Central memory CD8-positive, alpha-beta T cell (primary cell): ENCODE measurements around the gene MAPK14.
"Not testable (repeated sequence)": the region's sequence is repeated elsewhere in the genome, so short reads cannot be mapped to it uniquely, and the experiment has no call there.

ENCODE experiments used
- ATAC-seq: fragments of 150-1000 bp; cut with Tn5 transposase; replicated peaks from 2 replicates; pipeline ENCODE4 v1.10.0; 2022; ENCODE audit warnings: mild to moderate bottlenecking, moderate FRiP score, moderate number of reproducible peaks; ENCODE audit not compliant: poor library complexity, severe bottlenecking; ENCODE audit errors: extremely low read depth
- DNase-seq, 2 donors: peaks; one replicate each; pipeline ENCODE4 v3.0.0; 2021; ENCODE audit warnings: low spot score in 2 of 2
- H3K27ac Mint-ChIP-seq: one replicate; pipeline ENCODE4 v1.8.0; 2022; ENCODE audit warnings: low read depth, mild to moderate bottlenecking, moderate library complexity, mixed read lengths
- H3K27me3 Mint-ChIP-seq: one replicate; pipeline ENCODE4 v1.8.0; 2022; ENCODE audit warnings: mixed read lengths
- H3K36me3 Mint-ChIP-seq: one replicate; pipeline ENCODE4 v1.8.0; 2022; ENCODE audit warnings: mild to moderate bottlenecking, moderate library complexity, mixed read lengths; ENCODE audit not compliant: insufficient read depth
- H3K4me1 Mint-ChIP-seq: one replicate; pipeline ENCODE4 v1.8.0; 2022; ENCODE audit warnings: mixed read lengths
- H3K4me3 Mint-ChIP-seq: one replicate; pipeline ENCODE4 v1.8.0; 2022; ENCODE audit warnings: mild to moderate bottlenecking, moderate library complexity, mixed read lengths
- H3K9me3 Mint-ChIP-seq: one replicate; pipeline ENCODE4 v1.8.0; 2022; ENCODE audit warnings: mixed read lengths

MAPK14 gene

GRCh38 chr6:36027501-36028087, at the start of gene MAPK14:
Gene MAPK14, plus strand, starts transcription at chr6:36027808. Its CDS starts 350 bp downstream, at chr6:36028158.
- no peaks in the 10 kb centered on the region for H3K9me3 Mint-ChIP-seq
- H3K4me3 Mint-ChIP-seq: peak within 1 kb of the TSS; percentile 94
- peak; percentile 87 for ATAC-seq
- H3K27me3 Mint-ChIP-seq: peaks cover 11% of the 10 kb centered on the region
- DNase-seq: peak; percentile 93 to 98
- H3K27ac Mint-ChIP-seq: peak within 1 kb of the TSS; percentile 84
- H3K36me3 Mint-ChIP-seq: peaks cover 14% of the 10 kb centered on the region
- H3K4me1 Mint-ChIP-seq: peaks cover 27% of the 10 kb centered on the region

- not testable (repeated sequence) for H3K27ac Mint-ChIP-seq, DNase-seq, H3K4me3 Mint-ChIP-seq, H3K9me3 Mint-ChIP-seq, H3K4me1 Mint-ChIP-seq, ATAC-seq, H3K27me3 Mint-ChIP-seq, H3K36me3 Mint-ChIP-seq
These were observed 47.5 kb upstream of the MAPK14 start for GRCh38 chr6:35980126-35980525.

DNA sequence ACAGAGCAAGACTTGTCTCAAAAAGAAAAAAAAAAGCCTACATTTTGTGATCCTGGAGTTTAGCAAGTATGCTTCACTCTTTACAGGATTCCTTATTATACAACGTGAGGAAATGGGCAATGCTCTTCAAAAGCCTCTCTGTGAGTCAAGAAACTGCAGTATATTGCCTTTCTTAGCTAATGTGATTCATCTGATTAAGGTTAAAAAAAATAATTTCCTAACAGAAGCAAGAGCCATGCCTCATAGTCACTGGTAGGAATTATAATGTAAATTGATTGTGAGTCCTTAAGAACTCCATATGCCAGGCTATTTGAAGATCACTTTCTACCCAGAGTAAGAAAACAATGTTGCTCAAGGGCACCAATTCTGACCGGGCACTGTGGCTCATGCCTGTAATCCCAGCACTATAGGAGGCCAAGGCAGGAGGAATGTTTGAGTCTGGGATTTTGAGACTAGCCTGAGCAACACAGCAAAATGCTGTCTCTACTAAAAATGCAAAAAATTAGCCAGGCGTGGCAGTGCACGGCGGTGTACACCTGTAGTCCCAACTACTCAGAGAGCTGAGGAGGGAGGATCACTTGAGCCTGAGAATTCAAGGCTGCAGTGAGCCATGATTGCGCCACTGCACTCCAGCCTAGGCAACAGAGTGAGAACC, 46.5 kb upstream of the MAPK14 start:
- DNase-seq (no peak), ATAC-seq (no peak)
- Mint-ChIP-seq H3K4me3 (no peak overlapping the region), H3K4me1 (no peaks in the 10 kb centered on the region), H3K27me3 (no peaks in the 10 kb centered on the region), H3K9me3 (no peaks in the 10 kb centered on the region), H3K27ac (no peak overlapping the region), H3K36me3 (no peaks in the 10 kb centered on the region)

DNA sequence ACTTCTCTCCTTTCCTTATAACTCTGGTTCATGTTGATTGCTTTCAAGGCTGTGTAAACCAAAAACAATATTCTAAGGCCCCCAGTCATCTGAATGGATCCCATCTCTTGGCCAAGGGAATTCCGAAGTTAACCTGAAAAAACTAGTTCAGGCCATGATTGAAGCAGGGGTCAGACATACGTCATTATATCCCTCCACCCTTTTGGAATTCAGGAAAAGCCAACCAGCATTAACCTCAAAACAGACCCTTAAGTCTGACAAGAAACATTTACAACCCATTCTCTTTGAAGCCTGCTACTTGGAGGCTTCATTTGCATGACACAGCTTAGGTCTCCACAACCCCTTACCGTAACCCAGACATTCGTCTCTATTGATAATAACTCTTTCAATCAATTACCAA, 42.9 kb upstream of the MAPK14 start:
- H3K36me3 Mint-ChIP-seq: no peaks in the 10 kb centered on the region
- H3K27me3 Mint-ChIP-seq: peaks cover 6% of the 10 kb centered on the region
- DNase-seq: no peak
- H3K27ac Mint-ChIP-seq: no peak overlapping the region
- no peaks in the 10 kb centered on the region for H3K9me3 Mint-ChIP-seq
- no peaks in the 10 kb centered on the region for H3K4me1 Mint-ChIP-seq
- no peak overlapping the region for H3K4me3 Mint-ChIP-seq
- ATAC-seq: no peak

DNA sequence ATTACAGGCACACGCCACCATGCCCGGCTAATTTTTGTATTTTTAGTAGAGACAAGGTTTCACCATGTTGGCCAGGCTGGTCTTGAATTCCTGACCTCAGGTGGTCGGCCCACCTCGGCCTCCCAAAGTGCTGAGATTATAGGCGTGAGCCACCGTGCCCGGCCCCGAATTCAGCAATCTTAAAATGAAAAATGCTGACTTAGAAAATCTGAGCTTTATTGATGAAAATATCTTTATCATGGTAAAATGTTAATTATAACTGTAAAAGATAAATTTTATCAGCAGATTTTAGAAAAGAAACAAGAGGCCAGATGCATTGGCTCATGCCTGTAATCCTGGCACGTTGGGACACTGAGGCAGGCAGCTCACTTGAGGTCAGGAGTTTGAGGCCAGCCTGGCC, 39.6 kb upstream of the MAPK14 start:
- DNase-seq, H3K27ac Mint-ChIP-seq, H3K27me3 Mint-ChIP-seq, H3K9me3 Mint-ChIP-seq, ATAC-seq, H3K4me1 Mint-ChIP-seq, H3K4me3 Mint-ChIP-seq, H3K36me3 Mint-ChIP-seq: not testable (repeated sequence)

- no peak overlapping the region for H3K4me3 Mint-ChIP-seq
- H3K4me1 Mint-ChIP-seq: no peaks in the 10 kb centered on the region
- no peaks in the 10 kb centered on the region for H3K36me3 Mint-ChIP-seq
- H3K27me3 Mint-ChIP-seq: peaks cover 10% of the 10 kb centered on the region
- ATAC-seq (no peak), DNase-seq (no peak)
- no peak overlapping the region for H3K27ac Mint-ChIP-seq
- H3K9me3 Mint-ChIP-seq: no peaks in the 10 kb centered on the region
These were observed 34.5 kb upstream of the MAPK14 start for GRCh38 chr6:35993150-35993549.

GRCh38 chr6:36000451-36000850, 27.2 kb upstream of the MAPK14 start:
- ATAC-seq (no peak), DNase-seq (no peak)
- Mint-ChIP-seq H3K9me3 (no peaks in the 10 kb centered on the region), H3K4me3 (no peak overlapping the region), H3K27me3 (peaks cover 12% of the 10 kb centered on the region), H3K36me3 (peaks cover 2% of the 10 kb centered on the region), H3K4me1 (no peaks in the 10 kb centered on the region), H3K27ac (no peak overlapping the region)

- no peak for DNase-seq
- ATAC-seq: no peak
These were observed 11.9 kb upstream of the MAPK14 start for GRCh38 chr6:36015666-36016065.

DNA sequence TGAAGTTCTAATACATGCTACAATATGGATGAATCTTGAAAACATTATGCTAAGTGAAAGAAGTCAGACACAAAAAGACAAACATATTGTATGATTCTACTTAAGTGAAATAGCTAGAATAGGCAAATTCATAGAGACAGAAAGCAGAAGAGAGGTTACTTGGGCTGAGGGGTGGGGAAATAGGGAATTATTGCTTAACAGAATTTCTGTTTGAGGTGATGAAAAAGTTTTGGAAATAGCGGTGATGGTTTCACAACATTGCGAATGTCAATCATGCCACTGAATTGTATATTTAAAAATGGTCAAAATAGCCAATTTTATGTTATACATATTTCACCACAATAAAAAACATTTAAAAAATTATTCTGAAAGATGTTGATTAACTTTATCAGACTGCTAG, 9.3 kb upstream of the MAPK14 start:
- Mint-ChIP-seq H3K4me1 (no peaks in the 10 kb centered on the region), H3K36me3 (no peaks in the 10 kb centered on the region), H3K27ac (no peak overlapping the region), H3K27me3 (peaks cover 24% of the 10 kb centered on the region), H3K4me3 (no peak overlapping the region), H3K9me3 (no peaks in the 10 kb centered on the region)
- DNase-seq (no peak), ATAC-seq (no peak)

More at GRCh38 chr6:36015666-36016065, 11.9 kb upstream of the MAPK14 start:
- Mint-ChIP-seq H3K4me1 (no peaks in the 10 kb centered on the region), H3K4me3 (no peak overlapping the region), H3K27me3 (peaks cover 30% of the 10 kb centered on the region), H3K36me3 (no peaks in the 10 kb centered on the region), H3K27ac (no peak overlapping the region), H3K9me3 (no peaks in the 10 kb centered on the region)

GRCh38 chr6:36019167-36019566, 8.4 kb upstream of the MAPK14 start:
- Mint-ChIP-seq H3K9me3 (no peaks in the 10 kb centered on the region), H3K4me1 (no peaks in the 10 kb centered on the region), H3K36me3 (no peaks in the 10 kb centered on the region), H3K27me3 (peaks cover 27% of the 10 kb centered on the region), H3K4me3 (no peak overlapping the region), H3K27ac (no peak overlapping the region)
- ATAC-seq (no peak), DNase-seq (no peak)

DNA sequence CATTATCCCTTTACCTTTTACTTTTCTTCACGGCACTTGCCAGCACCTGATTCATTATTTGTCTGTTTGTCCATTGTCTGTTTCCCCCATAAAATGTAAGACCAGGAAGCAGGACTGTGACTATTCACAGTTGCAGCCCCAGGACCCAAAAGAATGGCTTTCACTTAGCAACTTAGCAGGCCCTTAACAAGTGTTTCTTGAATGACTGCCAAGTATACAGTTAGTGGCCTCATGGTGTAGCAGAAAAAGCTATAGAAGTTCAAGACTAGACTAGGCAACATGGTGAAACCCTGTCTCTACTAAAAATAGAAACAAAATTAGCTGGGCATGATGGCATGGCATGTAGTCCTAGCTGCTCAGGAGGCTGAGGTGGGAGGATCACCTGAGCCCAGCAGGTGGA, 7.5 kb upstream of the MAPK14 start:
- H3K36me3 Mint-ChIP-seq: no peaks in the 10 kb centered on the region
- DNase-seq (no peak), ATAC-seq (no peak)
- H3K27ac Mint-ChIP-seq: no peak overlapping the region
- no peak overlapping the region for H3K4me3 Mint-ChIP-seq
- H3K9me3 Mint-ChIP-seq: no peaks in the 10 kb centered on the region
- peaks cover 18% of the 10 kb centered on the region for H3K27me3 Mint-ChIP-seq
- no peaks in the 10 kb centered on the region for H3K4me1 Mint-ChIP-seq

DNA sequence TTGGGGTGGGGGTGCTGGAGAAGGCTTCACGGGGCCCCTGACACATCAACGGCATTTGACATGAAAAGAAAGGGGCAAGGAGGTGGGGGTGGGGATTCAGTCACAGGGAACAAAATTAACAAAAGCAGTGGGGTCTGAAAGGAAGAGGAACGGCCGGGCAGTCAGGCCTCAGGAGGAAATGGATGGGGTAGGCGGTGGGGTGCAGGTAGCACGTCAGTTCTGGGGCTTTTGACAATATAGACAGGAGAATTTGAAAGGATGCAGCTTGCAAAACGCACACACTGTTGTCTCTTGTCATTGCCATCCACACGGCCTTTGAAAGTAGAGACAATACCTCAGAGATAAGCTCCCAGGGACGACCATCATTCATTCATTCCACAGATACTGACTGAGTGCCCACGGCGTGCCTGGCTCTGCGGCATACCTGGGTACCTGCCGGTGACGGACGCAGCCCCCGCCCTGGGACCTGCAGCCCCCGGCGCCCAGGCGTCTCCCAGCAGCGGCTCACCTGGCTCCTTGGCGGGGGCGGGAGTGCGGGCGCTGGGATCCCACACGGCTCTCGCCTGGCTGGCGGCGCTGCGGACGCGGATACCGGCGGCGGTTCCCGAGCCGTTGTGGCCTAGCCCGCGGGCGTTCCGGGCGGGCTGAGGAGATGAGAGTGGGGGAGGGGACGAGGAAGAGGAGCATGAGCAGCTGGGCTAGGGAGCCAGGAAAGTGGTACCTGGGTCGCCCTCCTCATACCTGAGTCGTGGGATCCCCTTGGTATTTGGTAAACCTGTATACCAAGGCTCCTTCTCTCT, 3.4 kb upstream of the MAPK14 start, which contains the start of gene SLC26A8:
Gene SLC26A8, minus strand, starts transcription at position 646 of the 800 bp plus-strand sequence. CDS start 4,934 bp downstream, outside the sequence.
- H3K4me3 Mint-ChIP-seq: no peak within 1 kb of the TSS
- no peak within 1 kb of the TSS for H3K27ac Mint-ChIP-seq

More for the DNA sequence above, 3.4 kb upstream of the MAPK14 start, which contains the start of gene SLC26A8:
- no peaks in the 10 kb centered on the region for H3K9me3 Mint-ChIP-seq
- DNase-seq (no peak), ATAC-seq (no peak)
- peaks cover 6% of the 10 kb centered on the region for H3K4me1 Mint-ChIP-seq
- H3K36me3 Mint-ChIP-seq: peaks cover 14% of the 10 kb centered on the region
- H3K27me3 Mint-ChIP-seq: peaks cover 11% of the 10 kb centered on the region
